Activated B cell treated with CpG ODN at 0.5 μM for 24 hours (primary cell): ENCODE results near the gene FAF2. TPM values are rescaled to one million over a fixed set of nuclear protein-coding genes. Genes with fewer than 3 reads are reported as not detected.

Experiments used
- ATAC-seq: fragments of 200-7000 bp; cut with Tn5 transposase; one replicate; pipeline ENCODE4 v1.10.0; 2021; ENCODE audit warnings: low read depth, mild to moderate bottlenecking, moderate library complexity
- CTCF ChIA-PET: fragments of 350-600 bp; sonication (Branson Sonifier 250); formaldehyde crosslinking; loops from one replicate; lab custom pipeline; 2021; ENCODE audit warnings: antibody characterized with exemption; lab: Charles Lee
- POLR2A ChIA-PET: fragments of 350-600 bp; sonication (Branson Sonifier 250); formaldehyde crosslinking; loops from one replicate; lab custom pipeline; 2021; ENCODE audit warnings: antibody characterized with exemption; lab: Charles Lee
- DNase-seq: peaks from one replicate; pipeline ENCODE4 v3.0.0; 2022
- H3K27ac Mint-ChIP-seq: one replicate; pipeline ENCODE4 v1.8.0; 2020; ENCODE audit warnings: mixed read lengths
- H3K27me3 Mint-ChIP-seq: one replicate; pipeline ENCODE4 v1.8.0; 2021; ENCODE audit warnings: mixed read lengths
- H3K36me3 Mint-ChIP-seq: one replicate; pipeline ENCODE4 v1.8.0; 2021; ENCODE audit warnings: low read depth, mixed read lengths
- H3K4me1 Mint-ChIP-seq: one replicate; pipeline ENCODE4 v1.8.0; 2021; ENCODE audit warnings: mixed read lengths
- H3K4me3 Mint-ChIP-seq: one replicate; pipeline ENCODE4 v1.8.0; 2020; ENCODE audit warnings: mild to moderate bottlenecking, mixed read lengths
- H3K9me3 Mint-ChIP-seq: one replicate; pipeline ENCODE4 v1.8.0; 2020; ENCODE audit warnings: mixed read lengths
- CTCF ChIP-seq: fragments of 200-600 bp; IDR thresholded peaks from one replicate; pipeline ENCODE4 v1.8.0; 2022; ENCODE audit warnings: antibody characterized with exemption, mild to moderate bottlenecking
- intact Hi-C: fragments of 100-400 bp; cut with micrococcal nuclease; formaldehyde crosslinking; loops from one replicate; pipeline ENCODE4 v1.15.1; 2024
- total RNA-seq: library from RNA; stranded (reverse); gene quantifications from 2 replicates; pipeline ENCODE4 v1.2.3, GENCODE V29; 2022

Gene FAF2
- total RNA-seq, 1 donor from 2014 or later = 39.0 TPM

GRCh38 chr5:176533894-176534611 lies 85.9 kb downstream of the FAF2 start:
- no peaks in the 10 kb centered on the region for H3K9me3 Mint-ChIP-seq
- peak overlapping the region; percentile 95 for H3K27ac Mint-ChIP-seq
- TF ChIP-seq CTCF = no peak
- POLR2A ChIA-PET = interaction anchor here (0.7 to 2.9 kb wide), 5 partner anchors 9 to 146 kb away, joined by 3 to 26 read pairs (median 3); partner anchors contain the start of genes HIGD2A, NOP16 and TSPAN17
- DNase-seq = no peak
- H3K36me3 Mint-ChIP-seq = peaks cover 30% of the 10 kb centered on the region
- no peaks in the 10 kb centered on the region for H3K27me3 Mint-ChIP-seq
- intact Hi-C loops = loop anchor here (1.0 to 10.0 kb wide), 3 partner anchors 8 to 1581 kb away; partner anchors contain the start of gene N4BP3
- CTCF ChIA-PET = interaction anchor here (1.0 to 3.3 kb wide), 2 partner anchors 9 to 86 kb away, joined by 3 to 19 read pairs; partner anchors contain the start of gene FAF2
- H3K4me1 Mint-ChIP-seq = peaks cover 67% of the 10 kb centered on the region
- no peak for ATAC-seq
- H3K4me3 Mint-ChIP-seq = peak overlapping the region; percentile 97

GRCh38 chr5:176534640-176535039 lies 86.5 kb downstream of the FAF2 start:
- H3K4me3 Mint-ChIP-seq = peak overlapping the region; percentile 97
- intact Hi-C loops = loop anchor here (1.0 to 10.0 kb wide), 6 partner anchors 8 to 1580 kb away; partner anchors contain the start of genes EIF4E1B, N4BP3, NSD1 and PRELID1

GRCh38 chr5:176535101-176535663 lies 87.0 kb downstream of the FAF2 start:
- CTCF ChIA-PET = interaction anchor here (1.4 to 3.3 kb wide), 2 partner anchors 8 to 119 kb away, joined by 3 to 19 read pairs; partner anchors contain the start of gene CLTB
- POLR2A ChIA-PET = interaction anchor here (0.7 to 4.2 kb wide), 10 partner anchors 8 to 174 kb away, joined by 3 to 53 read pairs (median 6); partner anchors contain the start of genes CLTB, FAF2, HIGD2A and KIAA1191
- ATAC-seq (peak; percentile 5), DNase-seq (no peak)
- H3K9me3 Mint-ChIP-seq = no peaks in the 10 kb centered on the region
- peaks cover 22% of the 10 kb centered on the region for H3K36me3 Mint-ChIP-seq
- peaks cover 64% of the 10 kb centered on the region for H3K4me1 Mint-ChIP-seq
- H3K27ac Mint-ChIP-seq = peak overlapping the region; percentile 95
- H3K4me3 Mint-ChIP-seq = peak overlapping the region; percentile 97
- no peak for TF ChIP-seq CTCF
- intact Hi-C loops = loop anchor here (5.0 to 10.0 kb wide), 4 partner anchors 97 to 1580 kb away; partner anchors contain the start of genes EIF4E1B, N4BP3, NSD1 and PRELID1
- H3K27me3 Mint-ChIP-seq = no peaks in the 10 kb centered on the region

More at GRCh38 chr5:176534640-176535039, 86.5 kb downstream of the FAF2 start:
- peak overlapping the region; percentile 95 for H3K27ac Mint-ChIP-seq
- ChIA-PET POLR2A (interaction anchor here (1.0 to 4.2 kb wide), 7 partner anchors 8 to 173 kb away, joined by 4 to 53 read pairs (median 22); partner anchors contain the start of genes CLTB, FAF2, HIGD2A and KIAA1191), CTCF (interaction anchor here (1.0 to 3.3 kb wide), 3 partner anchors 9 to 118 kb away, joined by 3 to 19 read pairs (median 3); partner anchors contain the start of genes CLTB and FAF2)
- H3K27me3 Mint-ChIP-seq = no peaks in the 10 kb centered on the region
- TF ChIP-seq CTCF = no peak
- ATAC-seq (no peak), DNase-seq (no peak)
- no peaks in the 10 kb centered on the region for H3K9me3 Mint-ChIP-seq
- peaks cover 62% of the 10 kb centered on the region for H3K4me1 Mint-ChIP-seq
- peaks cover 24% of the 10 kb centered on the region for H3K36me3 Mint-ChIP-seq

- DNase-seq (no peak), ATAC-seq (no peak)
- Mint-ChIP-seq H3K27me3 (no peaks in the 10 kb centered on the region), H3K4me3 (peak overlapping the region; percentile 97), H3K36me3 (peaks cover 22% of the 10 kb centered on the region), H3K27ac (peak overlapping the region; percentile 95), H3K4me1 (peaks cover 66% of the 10 kb centered on the region), H3K9me3 (no peaks in the 10 kb centered on the region)
- intact Hi-C loops = loop anchor here (2.0 to 10.0 kb wide), 6 partner anchors 97 to 1579 kb away; partner anchors contain the start of genes EIF4E1B, N4BP3, NSD1 and PRELID1
- ChIA-PET POLR2A (interaction anchor here (0.6 to 4.2 kb wide), 13 partner anchors 8 to 1695 kb away, joined by 3 to 53 read pairs (median 5); partner anchors contain the start of genes CLTB, FAF2, GRK6 and KIAA1191), CTCF (interaction anchor here (1.4 to 3.3 kb wide), 2 partner anchors 7 to 119 kb away, joined by 3 to 19 read pairs; partner anchors contain the start of gene CLTB)
- TF ChIP-seq CTCF = no peak
Observed at GRCh38 chr5:176535664-176536131, 87.5 kb downstream of the FAF2 start.
